ENCODE measurements around the gene MT1X. TPM values are rescaled to one million over a fixed set of nuclear protein-coding genes. Genes with fewer than 3 reads are reported as not detected.

MT1X gene
- 14.3 TPM for total RNA-seq

DNA sequence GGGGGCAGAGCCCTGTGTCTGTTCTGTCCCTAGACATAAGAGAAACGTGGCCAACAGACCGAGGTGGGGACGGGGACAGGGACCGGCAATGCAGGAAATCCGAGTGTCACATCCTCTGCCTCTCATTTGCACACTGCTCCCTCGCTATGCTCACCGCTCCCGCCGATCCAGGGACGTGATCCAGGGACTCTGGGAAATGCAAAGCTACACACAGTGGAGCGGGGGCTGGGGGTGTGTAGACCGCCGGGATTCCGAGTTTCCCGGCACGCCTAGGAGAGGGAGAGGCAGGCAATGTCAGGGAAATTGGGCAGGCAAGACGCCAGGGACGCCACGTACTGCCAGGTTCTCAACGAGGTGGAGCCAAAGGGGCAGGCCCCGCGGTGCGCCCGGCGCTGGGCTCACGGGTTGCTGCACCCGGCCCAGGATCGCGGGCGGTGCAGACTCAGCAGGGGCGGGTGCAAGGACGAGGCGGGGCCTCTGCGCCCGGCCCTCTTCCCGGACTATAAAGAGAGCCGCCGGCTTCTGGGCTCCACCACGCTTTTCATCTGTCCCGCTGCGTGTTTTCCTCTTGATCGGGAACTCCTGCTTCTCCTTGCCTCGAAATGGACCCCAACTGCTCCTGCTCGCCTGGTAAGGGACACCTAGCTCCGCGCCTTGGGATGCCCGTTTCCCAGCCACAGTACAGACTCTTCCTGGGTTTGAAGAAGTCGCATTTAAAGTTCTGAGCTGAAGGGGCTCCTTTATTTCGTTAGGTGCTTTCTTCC is at the start of gene MT1X:
Gene MT1X (plus strand): TSS at position 532 of the 764 bp plus-strand sequence. CDS start 71 bp downstream, at position 603.

DNA sequence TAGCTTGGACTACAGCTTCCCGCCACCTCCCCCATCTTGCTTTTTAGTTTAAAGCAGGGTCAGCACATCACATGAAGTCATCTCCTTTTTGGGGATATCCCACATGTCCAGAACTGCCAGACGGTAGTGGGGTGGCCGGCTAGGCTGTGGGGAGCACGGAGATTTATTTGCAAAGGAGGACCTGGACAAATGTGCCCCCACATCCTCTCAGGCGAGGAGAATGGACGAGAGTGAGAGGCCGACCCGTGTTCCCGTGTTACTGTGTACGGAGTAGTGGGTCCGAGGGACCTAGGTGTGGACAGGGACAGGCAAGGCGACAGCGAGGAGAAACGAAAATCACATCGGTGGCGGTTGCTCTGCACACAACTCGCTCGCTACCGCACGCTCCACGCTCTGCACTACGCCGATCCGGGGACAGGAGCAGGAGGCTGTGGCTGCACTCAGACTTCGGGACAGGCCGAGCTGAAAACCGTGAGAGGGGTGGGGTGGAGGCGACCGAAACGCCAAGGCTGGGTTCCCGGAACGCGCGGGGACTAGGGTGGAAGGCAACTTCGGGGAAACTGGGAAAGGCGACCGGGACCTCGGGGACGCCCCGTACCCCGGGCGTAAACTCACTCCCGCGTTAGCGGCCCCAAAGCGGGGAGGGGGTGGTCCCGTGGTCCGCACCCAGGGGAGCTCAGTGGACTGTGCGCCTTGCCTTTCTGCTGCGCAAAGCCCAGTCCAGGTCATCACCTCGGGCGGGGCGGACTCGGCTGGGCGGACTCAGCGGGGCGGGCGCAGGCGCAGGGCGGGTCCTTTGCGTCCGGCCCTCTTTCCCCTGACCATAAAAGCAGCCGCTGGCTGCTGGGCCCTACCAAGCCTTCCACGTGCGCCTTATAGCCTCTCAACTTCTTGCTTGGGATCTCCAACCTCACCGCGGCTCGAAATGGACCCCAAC is 44.2 kb upstream of the MT1X start, which contains the start of gene MT1A:
Gene MT1A (plus strand): TSS at position 853 of the 937 bp plus-strand sequence. CDS start 73 bp downstream, at position 926.

DNA sequence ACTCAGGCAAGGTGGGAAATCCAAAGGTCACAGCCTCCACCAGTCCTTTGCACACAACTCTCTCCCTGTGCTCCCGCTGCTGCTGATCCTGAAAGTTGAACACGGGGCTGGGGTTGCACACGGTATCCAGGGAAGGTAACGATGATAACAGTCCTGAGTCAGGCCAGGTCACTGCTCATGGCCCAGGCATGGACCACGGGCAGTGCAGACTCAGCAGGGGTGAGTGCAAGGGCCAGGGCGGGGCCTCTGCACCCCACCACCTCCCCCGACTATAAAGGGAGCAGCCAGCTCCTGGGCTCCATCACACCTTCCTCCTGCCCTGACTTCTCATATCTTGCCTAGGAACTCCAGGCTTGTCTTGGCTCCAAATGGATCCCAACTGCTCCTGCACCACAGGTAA is 30.7 kb upstream of the MT1X start, which contains the start of gene MT1B:
Gene MT1B (plus strand): TSS at position 301 of the 400 bp plus-strand sequence. CDS start 68 bp downstream, at position 369.

DNA sequence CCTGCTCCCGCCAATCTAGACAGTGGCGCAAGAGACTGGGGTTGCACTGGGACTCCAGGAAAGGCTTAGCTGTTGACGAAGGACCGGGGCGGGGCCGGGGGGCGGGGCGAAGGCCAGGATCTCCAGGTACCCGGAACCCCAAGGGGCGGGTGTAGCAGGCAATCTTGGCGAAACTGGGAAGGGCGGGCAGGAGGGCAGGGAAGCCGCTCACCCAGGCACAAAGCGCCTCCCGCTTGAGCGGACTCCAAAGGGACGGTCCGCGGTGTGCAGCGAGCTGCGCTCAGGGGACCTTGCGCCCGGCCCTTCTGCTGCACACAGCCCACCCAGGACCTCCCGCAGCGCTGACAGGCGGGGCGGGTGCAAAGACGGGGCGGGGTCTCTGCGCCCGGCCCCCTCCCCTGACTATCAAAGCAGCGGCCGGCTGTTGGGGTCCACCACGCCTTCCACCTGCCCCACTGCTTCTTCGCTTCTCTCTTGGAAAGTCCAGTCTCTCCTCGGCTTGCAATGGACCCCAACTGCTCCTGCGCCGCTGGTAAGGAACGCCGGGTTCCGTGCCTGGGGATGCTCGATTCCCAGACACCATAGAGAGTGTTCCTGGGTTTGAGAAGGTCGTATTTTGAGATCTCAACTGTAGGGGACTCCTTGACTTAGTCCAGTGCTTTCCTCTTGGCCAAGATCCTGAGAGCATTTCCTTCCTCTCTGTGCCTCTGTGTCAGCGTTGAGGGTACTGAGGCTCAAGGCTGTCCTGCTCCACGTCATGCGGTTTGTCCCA is 24.5 kb upstream of the MT1X start, which contains the start of gene MT1F:
Gene MT1F (plus strand): TSS at position 405 of the 772 bp plus-strand sequence. CDS start 100 bp downstream, at position 505.

DNA sequence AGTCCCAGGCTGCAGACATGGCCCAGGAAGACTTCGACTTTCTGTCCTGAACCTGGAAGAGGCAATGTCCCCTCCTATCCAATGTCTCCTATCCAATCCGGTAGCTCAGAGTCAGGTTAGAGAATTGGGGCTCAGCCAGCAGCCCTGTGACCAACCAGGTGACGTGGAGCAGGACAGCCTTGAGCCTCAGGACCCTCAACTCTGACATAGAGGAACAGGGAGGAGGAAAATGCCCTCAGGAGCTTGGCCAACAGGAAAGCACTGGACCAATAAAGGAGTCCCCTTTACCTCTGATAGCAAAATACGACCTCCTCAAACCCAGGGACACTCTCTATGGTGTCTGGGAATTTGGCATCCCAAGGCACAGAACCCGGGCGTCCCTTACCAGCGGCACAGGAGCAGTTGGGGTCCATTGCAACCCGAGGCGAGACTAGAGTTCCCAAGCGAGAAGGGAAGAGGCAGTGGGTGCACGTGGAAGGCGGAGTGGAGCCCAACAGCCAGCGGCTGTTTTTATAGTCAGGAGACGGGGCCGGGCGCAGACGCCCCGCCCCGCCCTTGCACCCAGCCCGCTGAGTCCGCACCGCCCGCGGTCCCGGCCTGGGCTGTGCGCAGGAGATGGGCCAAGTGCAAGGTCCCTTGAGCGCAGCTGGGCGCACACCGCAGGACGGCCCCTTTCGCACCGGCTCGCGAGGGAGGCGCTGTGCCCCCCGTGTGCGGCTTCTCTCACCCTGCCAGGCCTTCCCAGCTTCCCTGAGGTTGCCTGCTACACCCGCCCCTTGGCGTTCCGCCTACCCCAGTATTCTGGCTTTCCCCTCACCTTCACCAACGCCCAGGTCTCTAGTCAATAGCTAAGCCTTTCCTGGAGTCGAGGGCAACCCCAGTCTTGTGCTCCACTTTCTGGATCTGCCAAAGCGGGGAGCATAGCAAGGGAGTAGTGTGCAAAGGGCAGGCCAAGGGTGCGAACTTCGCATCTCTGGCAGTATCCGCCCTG is 14.4 kb upstream of the MT1X start, which contains the start of gene MT1G:
Gene MT1G (minus strand): TSS at position 485 of the 991 bp plus-strand sequence. CDS start 72 bp downstream, at position 413.

DNA sequence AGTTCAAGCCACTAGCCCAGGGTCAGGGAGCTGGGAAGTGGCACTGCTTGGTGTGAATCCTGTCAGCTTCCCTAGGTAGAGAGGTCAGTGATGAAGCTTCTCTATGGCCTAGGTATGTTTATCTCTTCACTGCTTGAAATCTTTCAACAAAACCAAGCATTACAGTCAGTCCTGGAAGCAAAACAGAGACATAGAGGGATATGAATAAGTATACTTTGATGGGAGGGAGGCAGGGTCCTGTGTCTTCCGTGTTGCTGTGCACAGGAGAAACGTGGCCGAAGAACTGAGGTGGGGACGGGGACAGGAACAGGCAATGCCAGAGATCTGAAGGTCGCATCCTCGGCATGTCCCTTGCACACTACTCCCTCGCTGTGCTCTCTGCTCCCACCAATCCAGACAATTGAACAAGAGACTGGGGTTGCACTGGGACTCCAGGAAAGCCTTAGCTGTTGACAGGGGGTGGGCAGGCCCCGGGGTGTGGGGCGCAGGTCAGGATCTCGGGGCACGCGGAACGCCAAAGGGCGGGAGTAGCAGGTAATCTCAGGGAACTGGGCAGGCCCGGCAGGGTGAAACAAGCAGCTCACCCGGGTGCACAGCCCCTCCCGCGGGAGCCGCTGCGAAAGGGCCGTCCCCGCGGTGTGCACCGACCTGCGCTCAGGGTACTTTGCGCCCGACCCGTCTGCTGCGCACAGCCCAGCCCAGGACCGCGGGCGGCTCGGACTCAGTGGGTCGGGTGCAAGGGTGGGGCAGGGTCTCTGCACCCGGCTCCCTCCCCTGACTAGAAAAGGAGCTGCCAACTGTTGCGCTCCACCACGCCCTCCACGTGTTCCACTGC is 13.0 kb upstream of the MT1X start, which contains the start of gene MT1H:
Gene MT1H (plus strand): TSS at position 810 of the 835 bp plus-strand sequence. CDS start 71 bp downstream, outside the sequence.

DNA sequence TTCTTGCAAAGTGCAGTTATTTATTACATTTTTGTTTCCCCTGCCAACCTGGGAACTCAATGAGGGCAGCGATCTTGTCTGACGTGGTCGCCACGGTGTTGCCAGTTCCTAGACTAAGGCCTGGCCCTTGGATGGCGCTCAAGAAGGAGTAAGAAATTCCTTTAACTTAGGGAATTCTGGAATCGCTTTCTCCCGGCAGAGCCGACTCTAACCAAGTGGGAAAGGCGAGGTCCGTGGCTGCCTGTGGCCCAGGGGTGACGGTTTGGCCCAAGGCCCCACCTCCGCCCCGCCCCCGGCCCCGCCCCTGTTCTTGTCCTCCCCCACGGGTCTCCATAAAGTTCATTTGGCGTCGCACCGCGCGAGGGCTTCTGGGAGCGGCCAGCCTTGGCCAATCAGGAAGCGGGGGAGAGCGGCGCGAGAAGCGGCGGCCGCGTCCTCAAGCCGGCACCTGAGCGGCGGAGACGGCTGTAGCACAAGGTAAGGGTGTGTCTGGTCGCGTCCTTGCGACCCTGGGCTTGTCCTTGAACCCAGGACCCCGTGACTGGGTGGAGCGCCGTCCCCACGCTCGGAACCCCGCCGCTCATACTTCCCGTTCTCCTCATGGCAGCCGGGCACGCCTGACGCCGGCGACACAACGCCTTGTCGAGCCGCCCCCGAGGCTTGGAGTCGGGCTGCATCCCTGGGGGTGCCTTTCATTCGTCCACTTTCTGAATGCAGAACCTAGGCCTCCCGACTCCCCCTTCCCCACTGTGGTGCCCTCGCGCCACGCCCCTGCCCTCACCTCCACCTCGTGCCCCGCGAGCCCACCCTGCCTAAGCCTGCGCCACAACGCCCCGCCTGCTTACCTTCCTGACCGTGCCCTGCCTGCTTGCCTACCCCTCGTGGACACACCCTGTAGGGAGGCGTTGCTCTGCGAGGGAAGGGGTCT is 47.7 kb downstream of the MT1X start, which contains the start of gene NUP93:
Gene NUP93 (plus strand): TSS at position 395 of the 928 bp plus-strand sequence. CDS start 18,119 bp downstream, outside the sequence.

Other genes with a start within 250 kb of the MT1X start
- 225 TPM for gene NUDT21, start 231.1 kb upstream of the MT1X start, total RNA-seq
- gene OGFOD1, start 230.9 kb upstream of the MT1X start, total RNA-seq, result 25.4 TPM
- 126 TPM for gene BBS2, start 162.4 kb upstream of the MT1X start, total RNA-seq
- gene MT4, start 117.4 kb upstream of the MT1X start, total RNA-seq, result not detected
- 51.7 TPM for gene MT3, start 92.9 kb upstream of the MT1X start, total RNA-seq
- gene MT2A, start 73.9 kb upstream of the MT1X start, total RNA-seq, result 5.1 TPM
- 9.9 TPM for gene MT1E, start 56.7 kb upstream of the MT1X start, total RNA-seq
- gene MT1M, start 49.8 kb upstream of the MT1X start, total RNA-seq, result 1.4 TPM
- gene MT1A, start 43.8 kb upstream of the MT1X start, total RNA-seq, result not detected
- gene MT1B, start 30.6 kb upstream of the MT1X start, total RNA-seq, result not detected
- 1.8 TPM for gene MT1F, start 24.5 kb upstream of the MT1X start, total RNA-seq
- gene MT1G, start 14.4 kb upstream of the MT1X start, total RNA-seq, result not detected
- not detected for gene MT1H, start 12.7 kb upstream of the MT1X start, total RNA-seq
- gene NUP93, start 47.7 kb downstream of the MT1X start, total RNA-seq, result 140 TPM
- gene SLC12A3, start 182.7 kb downstream of the MT1X start, total RNA-seq, result not detected
- 65.5 TPM for gene HERPUD1, start 249.7 kb downstream of the MT1X start, total RNA-seq